T-helper 17 cell (primary cell): ENCODE data around the gene DPPA2. TPM values are rescaled to one million over a fixed set of nuclear protein-coding genes. Genes with fewer than 3 reads are reported as not detected.
A peak's percentile ranks its signal among the peaks of the same experiment; 100 is the strongest.

ENCODE experiments used
- ATAC-seq: fragments of 150-1000 bp; cut with Tn5 transposase; 2 replicates; pipeline ENCODE4 v1.10.0; 2021; ENCODE audit warnings: mild to moderate bottlenecking, moderate library complexity
- DNase-seq, 3 donors: peaks; one replicate each; pipeline versions ENCODE4 v3.0.0 to v3.0.0-alpha.2; 2020 to 2021
- H3K9me3 ChIP-seq: one replicate; pipeline ENCODE4 v1.7.0; 2013; ENCODE audit warnings: low read length, mild to moderate bottlenecking; ENCODE audit not compliant: control insufficient read depth, poor library complexity, severe bottlenecking
- H3K27ac Mint-ChIP-seq: one replicate; pipeline ENCODE4 v1.8.0; 2022; ENCODE audit warnings: mild to moderate bottlenecking, moderate library complexity, mixed read lengths
- H3K27me3 Mint-ChIP-seq: one replicate; pipeline ENCODE4 v1.8.0; 2022; ENCODE audit warnings: mixed read lengths
- H3K36me3 Mint-ChIP-seq: one replicate; pipeline ENCODE4 v1.8.0; 2022; ENCODE audit warnings: low read depth, mixed read lengths
- H3K4me1 Mint-ChIP-seq: one replicate; pipeline ENCODE4 v1.8.0; 2022; ENCODE audit warnings: mild to moderate bottlenecking, mixed read lengths
- H3K4me3 Mint-ChIP-seq: one replicate; pipeline ENCODE4 v1.8.0; 2022; ENCODE audit warnings: mild to moderate bottlenecking, moderate library complexity, mixed read lengths
- total RNA-seq, 4 donors: library from RNA in 2 of 4; stranded (reverse) in 2 of 4; gene quantifications; one replicate each; pipeline ENCODE4 v1.2.3 and lab custom pipeline; 2022 to 2026

Gene DPPA2
- total RNA-seq, 2 donors from 2014 or later = not detected

GRCh38 chr3:109339197-109339596, 22.9 kb upstream of the DPPA2 start:
- DNase-seq (no peak), ATAC-seq (no peak)
- Mint-ChIP-seq H3K27ac (no peak overlapping the region), H3K4me1 (peaks cover 4% of the 10 kb centered on the region), H3K4me3 (no peak overlapping the region), H3K27me3 (peaks cover 41% of the 10 kb centered on the region), H3K36me3 (peaks cover 5% of the 10 kb centered on the region)
- H3K9me3 ChIP-seq = no peaks in the 10 kb centered on the region

- H3K4me3 Mint-ChIP-seq = no peak overlapping the region
- peaks cover 47% of the 10 kb centered on the region for H3K27me3 Mint-ChIP-seq
- DNase-seq = no peak
- H3K36me3 Mint-ChIP-seq = peaks cover 5% of the 10 kb centered on the region
- ATAC-seq = no peak
- no peaks in the 10 kb centered on the region for H3K9me3 ChIP-seq
- peaks cover 4% of the 10 kb centered on the region for H3K4me1 Mint-ChIP-seq
- no peak overlapping the region for H3K27ac Mint-ChIP-seq
Observed at GRCh38 chr3:109338322-109338721, 22.0 kb upstream of the DPPA2 start.

- H3K9me3 ChIP-seq = no peaks in the 10 kb centered on the region
- Mint-ChIP-seq H3K27ac (peak within 1 kb of the TSS; percentile 5), H3K36me3 (peaks cover 5% of the 10 kb centered on the region), H3K4me3 (peak within 1 kb of the TSS; percentile 72), H3K27me3 (peaks cover 47% of the 10 kb centered on the region), H3K4me1 (peaks cover 4% of the 10 kb centered on the region)
- ATAC-seq (no peak), DNase-seq (no peak)
Observed at GRCh38 chr3:109337393-109337792, 21.1 kb upstream of the DPPA2 start, which contains the start of gene DPPA4. Gene DPPA4 (minus strand): TSS chr3:109337546. CDS start chr3:109337517, 29 bp downstream.

- Mint-ChIP-seq H3K4me1 (peaks cover 4% of the 10 kb centered on the region), H3K4me3 (peak overlapping the region; percentile 72), H3K27ac (peak overlapping the region; percentile 5), H3K27me3 (peaks cover 47% of the 10 kb centered on the region), H3K36me3 (peaks cover 5% of the 10 kb centered on the region)
- H3K9me3 ChIP-seq = no peaks in the 10 kb centered on the region
- DNase-seq (no peak), ATAC-seq (no peak)
Observed at GRCh38 chr3:109336291-109336861, 20.1 kb upstream of the DPPA2 start.

GRCh38 chr3:109334572-109334971, 18.3 kb upstream of the DPPA2 start:
- Mint-ChIP-seq H3K27ac (no peak overlapping the region), H3K27me3 (peaks cover 47% of the 10 kb centered on the region), H3K36me3 (peaks cover 5% of the 10 kb centered on the region), H3K4me3 (no peak overlapping the region), H3K4me1 (peaks cover 4% of the 10 kb centered on the region)
- H3K9me3 ChIP-seq = no peaks in the 10 kb centered on the region
- ATAC-seq = no peak
- DNase-seq = no peak

GRCh38 chr3:109331692-109332091, 15.4 kb upstream of the DPPA2 start:
- Mint-ChIP-seq H3K27ac (no peak overlapping the region), H3K36me3 (peaks cover 3% of the 10 kb centered on the region), H3K27me3 (peaks cover 38% of the 10 kb centered on the region), H3K4me1 (peaks cover 4% of the 10 kb centered on the region), H3K4me3 (no peak overlapping the region)
- DNase-seq (no peak), ATAC-seq (no peak)
- no peaks in the 10 kb centered on the region for H3K9me3 ChIP-seq

- no peaks in the 10 kb centered on the region for H3K4me1 Mint-ChIP-seq
- H3K27ac Mint-ChIP-seq = no peak overlapping the region
- H3K4me3 Mint-ChIP-seq = no peak overlapping the region
- peaks cover 34% of the 10 kb centered on the region for H3K27me3 Mint-ChIP-seq
- DNase-seq = no peak
- ATAC-seq = no peak
- no peaks in the 10 kb centered on the region for H3K9me3 ChIP-seq
- no peaks in the 10 kb centered on the region for H3K36me3 Mint-ChIP-seq
Observed at GRCh38 chr3:109330405-109330804, 14.1 kb upstream of the DPPA2 start.

- no peak overlapping the region for H3K27ac Mint-ChIP-seq
- no peak overlapping the region for H3K4me3 Mint-ChIP-seq
- ATAC-seq = no peak
- no peaks in the 10 kb centered on the region for H3K4me1 Mint-ChIP-seq
- no peak for DNase-seq
- H3K27me3 Mint-ChIP-seq = peaks cover 23% of the 10 kb centered on the region
- H3K36me3 Mint-ChIP-seq = no peaks in the 10 kb centered on the region
- H3K9me3 ChIP-seq = no peaks in the 10 kb centered on the region
Observed at GRCh38 chr3:109328202-109328601, 11.9 kb upstream of the DPPA2 start.

- H3K9me3 ChIP-seq = no peaks in the 10 kb centered on the region
- H3K27me3 Mint-ChIP-seq = peaks cover 23% of the 10 kb centered on the region
- no peak for ATAC-seq
- no peak for DNase-seq
- H3K27ac Mint-ChIP-seq = no peak overlapping the region
- no peaks in the 10 kb centered on the region for H3K4me1 Mint-ChIP-seq
- H3K4me3 Mint-ChIP-seq = no peak overlapping the region
- no peaks in the 10 kb centered on the region for H3K36me3 Mint-ChIP-seq
Observed at GRCh38 chr3:109325657-109326056, 9.3 kb upstream of the DPPA2 start.

- Mint-ChIP-seq H3K36me3 (no peaks in the 10 kb centered on the region), H3K27me3 (peaks cover 23% of the 10 kb centered on the region), H3K4me3 (no peak overlapping the region), H3K4me1 (no peaks in the 10 kb centered on the region), H3K27ac (no peak overlapping the region)
- no peak for DNase-seq
- no peak for ATAC-seq
- H3K9me3 ChIP-seq = no peaks in the 10 kb centered on the region
Observed at GRCh38 chr3:109325109-109325508, 8.8 kb upstream of the DPPA2 start.

- ATAC-seq = no peak
- DNase-seq = no peak
- H3K4me3 Mint-ChIP-seq = no peak overlapping the region
Observed at GRCh38 chr3:109313061-109313460, 3.3 kb downstream of the DPPA2 start.

GRCh38 chr3:109297496-109297895, 18.8 kb downstream of the DPPA2 start:
- Mint-ChIP-seq H3K4me1 (peaks cover 2% of the 10 kb centered on the region), H3K4me3 (no peak overlapping the region), H3K36me3 (no peaks in the 10 kb centered on the region), H3K27ac (no peak overlapping the region), H3K27me3 (no peaks in the 10 kb centered on the region)
- ATAC-seq (no peak), DNase-seq (no peak)
- no peaks in the 10 kb centered on the region for H3K9me3 ChIP-seq

More at GRCh38 chr3:109313061-109313460, 3.3 kb downstream of the DPPA2 start:
- H3K27ac Mint-ChIP-seq = no peak overlapping the region
- H3K36me3 Mint-ChIP-seq = no peaks in the 10 kb centered on the region
- H3K4me1 Mint-ChIP-seq = no peaks in the 10 kb centered on the region
- no peaks in the 10 kb centered on the region for H3K27me3 Mint-ChIP-seq
- no peaks in the 10 kb centered on the region for H3K9me3 ChIP-seq

GRCh38 chr3:109284071-109284470, 32.2 kb downstream of the DPPA2 start:
- ATAC-seq (no peak), DNase-seq (no peak)
- no peaks in the 10 kb centered on the region for H3K9me3 ChIP-seq
- no peaks in the 10 kb centered on the region for H3K36me3 Mint-ChIP-seq
- no peaks in the 10 kb centered on the region for H3K4me1 Mint-ChIP-seq
- H3K4me3 Mint-ChIP-seq = no peak overlapping the region
- H3K27ac Mint-ChIP-seq = no peak overlapping the region
- peaks cover 6% of the 10 kb centered on the region for H3K27me3 Mint-ChIP-seq

GRCh38 chr3:109278546-109278945, 37.8 kb downstream of the DPPA2 start:
- no peaks in the 10 kb centered on the region for H3K36me3 Mint-ChIP-seq
- no peak overlapping the region for H3K4me3 Mint-ChIP-seq
- DNase-seq = no peak

More at GRCh38 chr3:109278546-109278945, 37.8 kb downstream of the DPPA2 start:
- no peaks in the 10 kb centered on the region for H3K9me3 ChIP-seq
- Mint-ChIP-seq H3K27me3 (peaks cover 9% of the 10 kb centered on the region), H3K27ac (no peak overlapping the region), H3K4me1 (peaks cover 2% of the 10 kb centered on the region)
- no peak for ATAC-seq
